OCI-LY3 (cell line): Measurements from ENCODE around the gene TTLL8.

Experiments used
- EZH2phosphoT487 ChIP-seq: fragments of 200-600 bp; shearing (Covaris generic); IDR thresholded peaks from 2 replicates; pipeline ENCODE4 v1.6.1; 2018; ENCODE audit warnings: antibody characterized with exemption, mixed run types, low read depth
- TF ChIP-seq, protein P1 (sequence below): fragments of 200-600, 300-600 bp; sonication (generic); IDR thresholded peaks from 2 replicates; pipeline ENCODE4 v1.5.1; 2014; ENCODE audit warnings: antibody characterized with exemption, low read length, low read depth

DNA sequence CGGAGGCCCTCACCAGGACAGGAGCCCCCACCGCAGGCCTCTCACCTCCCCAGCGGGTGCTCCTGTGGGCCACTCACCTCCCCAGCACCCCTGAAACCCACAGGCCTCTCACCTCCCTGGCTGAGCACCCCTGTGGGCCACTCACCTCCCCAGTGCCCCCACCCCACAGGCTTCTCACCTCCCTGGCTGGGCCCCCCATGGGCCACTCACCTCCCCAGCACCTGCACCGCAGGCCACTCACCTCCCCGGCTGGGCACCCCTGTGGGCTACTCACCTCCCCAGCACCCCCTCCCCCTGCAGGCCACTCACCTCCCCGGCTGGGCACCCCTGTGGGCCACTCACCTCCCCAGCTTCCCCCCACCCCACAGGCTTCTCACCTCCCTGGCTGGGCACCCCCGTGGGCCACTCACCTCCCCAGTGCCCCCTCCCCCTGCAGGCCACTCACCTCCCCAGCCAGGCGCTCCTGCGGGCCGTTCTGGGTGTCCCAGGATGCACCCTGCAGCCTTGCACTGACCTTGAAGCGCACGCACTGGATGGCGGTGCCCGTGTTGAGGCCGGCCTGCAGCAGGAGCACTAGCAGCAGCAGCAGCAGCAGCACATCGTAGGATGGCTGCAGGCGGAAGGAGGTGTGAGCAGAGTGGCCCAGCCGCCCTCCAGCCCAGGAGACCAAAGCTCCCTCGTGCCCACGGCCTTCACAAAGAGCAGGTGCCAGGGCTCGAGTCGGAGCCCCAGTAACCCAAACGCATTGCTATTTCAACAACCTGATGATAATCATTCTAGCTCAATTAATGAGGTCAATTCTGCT lies 5.7 kb upstream of the TTLL8 start:
- TF ChIP-seq, protein P1, sequence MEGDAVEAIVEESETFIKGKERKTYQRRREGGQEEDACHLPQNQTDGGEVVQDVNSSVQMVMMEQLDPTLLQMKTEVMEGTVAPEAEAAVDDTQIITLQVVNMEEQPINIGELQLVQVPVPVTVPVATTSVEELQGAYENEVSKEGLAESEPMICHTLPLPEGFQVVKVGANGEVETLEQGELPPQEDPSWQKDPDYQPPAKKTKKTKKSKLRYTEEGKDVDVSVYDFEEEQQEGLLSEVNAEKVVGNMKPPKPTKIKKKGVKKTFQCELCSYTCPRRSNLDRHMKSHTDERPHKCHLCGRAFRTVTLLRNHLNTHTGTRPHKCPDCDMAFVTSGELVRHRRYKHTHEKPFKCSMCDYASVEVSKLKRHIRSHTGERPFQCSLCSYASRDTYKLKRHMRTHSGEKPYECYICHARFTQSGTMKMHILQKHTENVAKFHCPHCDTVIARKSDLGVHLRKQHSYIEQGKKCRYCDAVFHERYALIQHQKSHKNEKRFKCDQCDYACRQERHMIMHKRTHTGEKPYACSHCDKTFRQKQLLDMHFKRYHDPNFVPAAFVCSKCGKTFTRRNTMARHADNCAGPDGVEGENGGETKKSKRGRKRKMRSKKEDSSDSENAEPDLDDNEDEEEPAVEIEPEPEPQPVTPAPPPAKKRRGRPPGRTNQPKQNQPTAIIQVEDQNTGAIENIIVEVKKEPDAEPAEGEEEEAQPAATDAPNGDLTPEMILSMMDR: no peak
- no peak for TF ChIP-seq EZH2phosphoT487
